Measurements from ENCODE around the gene PIMREG.

The PIMREG gene

GRCh38 chr17:6426356-6427101 lies 17.7 kb upstream of the PIMREG start:
- TF ChIP-seq TAF1 (IDR thresholded peaks at IDR 0.05; ENCODE audit: borderline replicate concordance, insufficient read depth, low read length) = no peak
- TF ChIP-seq FOXP2 (optimal IDR thresholded peaks at IDR 0.05; ENCODE audit: borderline replicate concordance, extremely low read depth, extremely low read length, insufficient read depth) = no peak
- no peak for TF ChIP-seq POLR2AphosphoS5 (IDR thresholded peaks at IDR 0.05; ENCODE audit: low read depth, low read length)
- TF ChIP-seq SIN3A (IDR thresholded peaks at IDR 0.05; ENCODE audit: borderline replicate concordance, insufficient read depth, low read length) = no peak
- TF ChIP-seq REST (IDR thresholded peaks at IDR 0.05; ENCODE audit: insufficient read depth in 1 of 2, low read depth in 2 of 2, low read length in 2 of 2) = no peak

GRCh38 chr17:6427279-6427781 lies 16.9 kb upstream of the PIMREG start:
- no peak for TF ChIP-seq TAF1 (IDR thresholded peaks at IDR 0.05; ENCODE audit: borderline replicate concordance, insufficient read depth, low read length)
- TF ChIP-seq POLR2AphosphoS5 (IDR thresholded peaks at IDR 0.05; ENCODE audit: low read depth, low read length) = no peak
- no peak for TF ChIP-seq FOXP2 (optimal IDR thresholded peaks at IDR 0.05; ENCODE audit: borderline replicate concordance, extremely low read depth, extremely low read length, insufficient read depth)
- TF ChIP-seq REST (IDR thresholded peaks at IDR 0.05; ENCODE audit: insufficient read depth in 1 of 2, low read depth in 2 of 2, low read length in 2 of 2) = no peak
- no peak for TF ChIP-seq SIN3A (IDR thresholded peaks at IDR 0.05; ENCODE audit: borderline replicate concordance, insufficient read depth, low read length)

- TF ChIP-seq REST (IDR thresholded peaks at IDR 0.05; ENCODE audit: insufficient read depth in 1 of 2, low read depth in 2 of 2, low read length in 2 of 2) (no peak), POLR2AphosphoS5 (IDR thresholded peaks at IDR 0.05; ENCODE audit: low read depth, low read length) (no peak), SIN3A (IDR thresholded peaks at IDR 0.05; ENCODE audit: borderline replicate concordance, insufficient read depth, low read length) (no peak), FOXP2 (optimal IDR thresholded peaks at IDR 0.05; ENCODE audit: borderline replicate concordance, extremely low read depth, extremely low read length, insufficient read depth) (no peak), TAF1 (IDR thresholded peaks at IDR 0.05; ENCODE audit: borderline replicate concordance, insufficient read depth, low read length) (no peak)
Observed at GRCh38 chr17:6428207-6428965, 15.9 kb upstream of the PIMREG start.

GRCh38 chr17:6429266-6429665 lies 15.0 kb upstream of the PIMREG start:
- TF ChIP-seq TAF1 (IDR thresholded peaks at IDR 0.05; ENCODE audit: borderline replicate concordance, insufficient read depth, low read length) (no peak), SIN3A (IDR thresholded peaks at IDR 0.05; ENCODE audit: borderline replicate concordance, insufficient read depth, low read length) (no peak), POLR2AphosphoS5 (IDR thresholded peaks at IDR 0.05; ENCODE audit: low read depth, low read length) (no peak), FOXP2 (optimal IDR thresholded peaks at IDR 0.05; ENCODE audit: borderline replicate concordance, extremely low read depth, extremely low read length, insufficient read depth) (no peak), REST (IDR thresholded peaks at IDR 0.05; ENCODE audit: insufficient read depth in 1 of 2, low read depth in 2 of 2, low read length in 2 of 2) (no peak)
